Spinal cord (tissue), 10 donors: ENCODE measurements around the gene NUP42. TPM values are rescaled to one million over a fixed set of nuclear protein-coding genes. Genes with fewer than 3 reads are reported as not detected.
A peak's percentile ranks its signal among the peaks of the same experiment; 100 is the strongest.
"Not testable (repeated sequence)": the region's sequence is repeated elsewhere in the genome, so short reads cannot be mapped to it uniquely, and the experiment has no call there.

Experiments used
- DNase-seq, 6 donors: peaks; one replicate each; pipeline versions ENCODE4 v3.0.0 to v3.0.0-alpha.2; 2013 to 2015; ENCODE audit warnings: low spot score in 6 of 6, low read depth in 4 of 6
- H3K27ac ChIP-seq: one replicate; pipeline ENCODE4 v1.5.1; 2013; ENCODE audit warnings: low read depth, low read length, control low read depth
- H3K27me3 ChIP-seq: one replicate; pipeline ENCODE4 v1.6.1; 2013; ENCODE audit warnings: low read length; ENCODE audit not compliant: control insufficient read depth, insufficient read depth
- H3K36me3 ChIP-seq: one replicate; pipeline ENCODE4 v1.6.1; 2013; ENCODE audit warnings: low read length; ENCODE audit not compliant: control insufficient read depth, insufficient read depth
- H3K4me1 ChIP-seq: one replicate; pipeline ENCODE4 v1.6.1; 2013; ENCODE audit warnings: low read length; ENCODE audit not compliant: control insufficient read depth, insufficient read depth
- H3K4me3 ChIP-seq: one replicate; pipeline ENCODE4 v1.5.1; 2013; ENCODE audit warnings: low read depth, low read length, control low read depth
- H3K9me3 ChIP-seq: one replicate; pipeline ENCODE4 v1.6.1; 2013; ENCODE audit warnings: low read length; ENCODE audit not compliant: control insufficient read depth, insufficient read depth
- WGBS: methylation state at CpG from one replicate; pipeline ENCODE4 v1.1.5; 2013; ENCODE audit warnings: missing lambda C conversion rate; ENCODE audit not compliant: insufficient coverage; 5-methylcytosine and 5-hydroxymethylcytosine counted together
- polyA plus RNA-seq, 2 donors: library from polyadenylated mRNA; unstranded; fragments of 120-200 nt; gene quantifications; one replicate each; pipeline ENCODE4 v1.2.1, GENCODE V29; 2013; ENCODE audit not compliant: insufficient read length in 2 of 2
- total RNA-seq, 2 donors: library from RNA; depleted of rRNA in 1 of 2; stranded (reverse); fragments of 120-200 nt in 1 of 2; fragments of >200 nt in 1 of 2; gene quantifications; one replicate each; pipeline versions ENCODE4 v1.2.3 to v1.2.4, GENCODE V29; 2013 to 2014
- donor health status: healthy.

The NUP42 gene
- total and polyA plus RNA-seq, 4 donors = 57.0 to 83.6 (median 63.6) TPM

- not testable (repeated sequence) for DNase-seq, H3K4me3 ChIP-seq, H3K36me3 ChIP-seq, H3K27me3 ChIP-seq, H3K27ac ChIP-seq, H3K9me3 ChIP-seq
- WGBS = 67% methylated on average over 1 of the region's 4 CpGs
- H3K4me1 ChIP-seq = peaks cover 15% of the 10 kb centered on the region
These were observed 42.5 kb downstream of the NUP42 start for GRCh38 chr7:23224364-23224763.

- Histone ChIP-seq H3K4me1 (peaks cover 17% of the 10 kb centered on the region), H3K9me3 (peaks cover 1% of the 10 kb centered on the region), H3K4me3 (no peak overlapping the region), H3K27me3 (no peaks in the 10 kb centered on the region), H3K27ac (no peak overlapping the region), H3K36me3 (no peaks in the 10 kb centered on the region)
- DNase-seq = peak in 1 of 6 donors; percentile 67
- WGBS = 57% methylated on average over 1 of the region's 4 CpGs
These were observed 45.1 kb downstream of the NUP42 start for GRCh38 chr7:23226844-23227450.

- H3K36me3 ChIP-seq = no peaks in the 10 kb centered on the region
- no peaks in the 10 kb centered on the region for H3K27me3 ChIP-seq
- H3K9me3 ChIP-seq = peaks cover 1% of the 10 kb centered on the region
- H3K27ac ChIP-seq = no peak overlapping the region
- H3K4me1 ChIP-seq = peaks cover 11% of the 10 kb centered on the region
- no peak overlapping the region for H3K4me3 ChIP-seq
- no peak for DNase-seq
- no CpG with 5 or more reads among the region's 2 CpGs for WGBS
These were observed 46.6 kb downstream of the NUP42 start for GRCh38 chr7:23228412-23228811.

GRCh38 chr7:23230641-23231101 lies 48.8 kb downstream of the NUP42 start:
- Histone ChIP-seq H3K4me1 (peaks cover 11% of the 10 kb centered on the region), H3K9me3 (peaks cover 1% of the 10 kb centered on the region), H3K4me3 (no peak overlapping the region), H3K36me3 (no peaks in the 10 kb centered on the region), H3K27ac (peak overlapping the region; percentile 65), H3K27me3 (no peaks in the 10 kb centered on the region)
- peak in 5 of 6 donors; percentile 54 to 91 (median 69) for DNase-seq
- WGBS = 23% methylated on average over 5 of the region's 6 CpGs

GRCh38 chr7:23232966-23233365 lies 51.1 kb downstream of the NUP42 start:
- no CpG with 5 or more reads among the region's 3 CpGs for WGBS
- H3K4me3 ChIP-seq = no peak overlapping the region
- no peak for DNase-seq

GRCh38 chr7:23234569-23235296 lies 52.9 kb downstream of the NUP42 start:
- Histone ChIP-seq H3K36me3 (no peaks in the 10 kb centered on the region), H3K27me3 (no peaks in the 10 kb centered on the region), H3K27ac (no peak overlapping the region), H3K4me3 (no peak overlapping the region), H3K4me1 (peaks cover 12% of the 10 kb centered on the region), H3K9me3 (no peaks in the 10 kb centered on the region)
- DNase-seq = no peak
- WGBS = 79% methylated on average over 7 of the region's 9 CpGs

More at GRCh38 chr7:23232966-23233365, 51.1 kb downstream of the NUP42 start:
- H3K36me3 ChIP-seq = no peaks in the 10 kb centered on the region
- no peak overlapping the region for H3K27ac ChIP-seq
- peaks cover 1% of the 10 kb centered on the region for H3K9me3 ChIP-seq
- no peaks in the 10 kb centered on the region for H3K27me3 ChIP-seq
- peaks cover 11% of the 10 kb centered on the region for H3K4me1 ChIP-seq

GRCh38 chr7:23235813-23236221 lies 54.0 kb downstream of the NUP42 start:
- WGBS = 86% methylated on average over 5 of the region's 6 CpGs

GRCh38 chr7:23237000-23237399 lies 55.2 kb downstream of the NUP42 start:
- Histone ChIP-seq H3K4me3 (no peak overlapping the region), H3K27ac (no peak overlapping the region), H3K27me3 (no peaks in the 10 kb centered on the region), H3K4me1 (peaks cover 6% of the 10 kb centered on the region), H3K36me3 (no peaks in the 10 kb centered on the region), H3K9me3 (no peaks in the 10 kb centered on the region)
- WGBS = 100% methylated on average over 2 of the region's 3 CpGs
- no peak for DNase-seq

More at GRCh38 chr7:23235813-23236221, 54.0 kb downstream of the NUP42 start:
- Histone ChIP-seq H3K9me3 (no peaks in the 10 kb centered on the region), H3K27ac (no peak overlapping the region), H3K36me3 (no peaks in the 10 kb centered on the region), H3K4me1 (peaks cover 9% of the 10 kb centered on the region), H3K27me3 (no peaks in the 10 kb centered on the region), H3K4me3 (no peak overlapping the region)
- no peak for DNase-seq

GRCh38 chr7:23238983-23239652 lies 57.3 kb downstream of the NUP42 start:
- peaks cover 2% of the 10 kb centered on the region for H3K4me1 ChIP-seq
- no peaks in the 10 kb centered on the region for H3K9me3 ChIP-seq
- no peak overlapping the region for H3K4me3 ChIP-seq
- no peaks in the 10 kb centered on the region for H3K36me3 ChIP-seq
- no peak overlapping the region for H3K27ac ChIP-seq
- WGBS = 56% methylated on average over 6 of the region's 11 CpGs
- DNase-seq = no peak
- no peaks in the 10 kb centered on the region for H3K27me3 ChIP-seq
